NCI-H2171 (cell line): ENCODE measurements around the gene PITX2.
A peak's percentile ranks its signal among the peaks of the same experiment; 100 is the strongest.

Source experiments
- DNase-seq: peaks from one replicate; lab custom pipeline; 2025; lab: John Stamatoyannopoulos, UW

Gene PITX2

GRCh38 chr4:110636171-110636679 lies 13.3 kb upstream of the PITX2 start:
- DNase-seq, result no peak

DNA sequence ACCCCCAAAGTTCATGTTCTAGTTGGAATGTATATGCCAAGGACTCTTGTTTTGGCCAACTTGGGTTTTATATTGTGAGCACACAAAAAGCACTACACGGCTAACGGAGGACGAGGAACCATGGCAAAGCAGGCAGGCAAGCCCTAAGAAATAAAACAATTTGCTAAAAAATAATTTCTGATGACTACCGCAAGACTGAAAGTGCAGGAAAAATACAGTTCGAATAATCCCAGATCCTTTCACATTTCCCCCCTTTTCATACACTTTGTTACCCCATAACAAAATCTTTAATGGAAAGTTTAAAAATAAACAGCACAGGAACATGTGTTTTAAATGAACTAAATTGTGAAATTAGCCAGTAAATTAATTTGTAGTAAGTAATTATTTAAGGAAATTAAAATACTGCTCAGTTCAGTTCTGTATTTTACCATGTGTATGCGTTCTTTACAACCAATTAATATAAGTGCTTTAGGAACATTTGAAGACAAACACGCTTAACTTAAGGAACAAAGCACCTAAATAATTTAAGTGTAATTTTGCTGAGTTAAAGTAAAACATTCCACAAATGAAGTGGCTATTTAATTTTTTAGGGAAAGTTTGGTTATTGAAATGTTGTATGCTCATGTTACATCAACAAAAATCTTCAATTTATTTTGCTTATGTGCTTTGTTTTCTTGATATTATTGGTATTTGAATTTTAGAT lies 12.4 kb upstream of the PITX2 start:
- no peak for DNase-seq

DNA sequence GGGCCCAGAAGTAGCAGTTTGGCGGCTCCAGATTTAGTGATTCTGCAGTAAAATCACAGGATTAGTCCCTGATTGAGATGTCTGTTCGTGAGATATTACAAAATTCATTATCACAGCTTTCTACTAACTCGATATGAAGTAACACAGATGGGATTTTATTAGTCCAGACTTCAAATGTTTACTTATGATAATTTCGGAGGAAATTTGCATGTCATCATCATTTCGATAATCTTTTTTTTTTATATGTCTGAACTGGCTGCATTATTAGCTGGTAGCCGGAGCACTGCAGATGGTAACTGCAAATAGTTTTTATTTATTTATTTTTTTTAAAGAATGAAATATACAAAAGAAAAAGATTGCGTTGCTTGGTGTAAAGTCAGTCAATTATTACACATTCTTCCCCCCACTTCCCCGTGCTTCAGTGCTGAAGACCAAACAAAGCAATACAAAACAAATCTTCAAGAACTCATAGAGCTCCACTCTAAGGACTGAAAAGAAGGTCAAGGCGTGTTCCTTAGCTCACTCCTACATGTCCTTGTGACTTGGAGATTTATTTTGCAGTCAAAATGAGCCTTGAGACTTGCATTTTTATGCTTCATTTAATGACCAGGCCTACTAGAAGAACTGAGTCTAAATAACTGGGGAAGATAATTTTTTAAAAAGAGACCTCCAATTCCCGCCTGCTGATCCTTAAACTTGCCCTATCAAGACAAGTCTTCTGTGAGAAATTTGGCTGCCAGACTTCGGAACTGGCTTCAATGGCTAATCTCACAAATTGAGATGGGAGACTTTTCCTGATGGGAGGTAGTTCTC lies 11.7 kb upstream of the PITX2 start:
- no peak for DNase-seq

DNA sequence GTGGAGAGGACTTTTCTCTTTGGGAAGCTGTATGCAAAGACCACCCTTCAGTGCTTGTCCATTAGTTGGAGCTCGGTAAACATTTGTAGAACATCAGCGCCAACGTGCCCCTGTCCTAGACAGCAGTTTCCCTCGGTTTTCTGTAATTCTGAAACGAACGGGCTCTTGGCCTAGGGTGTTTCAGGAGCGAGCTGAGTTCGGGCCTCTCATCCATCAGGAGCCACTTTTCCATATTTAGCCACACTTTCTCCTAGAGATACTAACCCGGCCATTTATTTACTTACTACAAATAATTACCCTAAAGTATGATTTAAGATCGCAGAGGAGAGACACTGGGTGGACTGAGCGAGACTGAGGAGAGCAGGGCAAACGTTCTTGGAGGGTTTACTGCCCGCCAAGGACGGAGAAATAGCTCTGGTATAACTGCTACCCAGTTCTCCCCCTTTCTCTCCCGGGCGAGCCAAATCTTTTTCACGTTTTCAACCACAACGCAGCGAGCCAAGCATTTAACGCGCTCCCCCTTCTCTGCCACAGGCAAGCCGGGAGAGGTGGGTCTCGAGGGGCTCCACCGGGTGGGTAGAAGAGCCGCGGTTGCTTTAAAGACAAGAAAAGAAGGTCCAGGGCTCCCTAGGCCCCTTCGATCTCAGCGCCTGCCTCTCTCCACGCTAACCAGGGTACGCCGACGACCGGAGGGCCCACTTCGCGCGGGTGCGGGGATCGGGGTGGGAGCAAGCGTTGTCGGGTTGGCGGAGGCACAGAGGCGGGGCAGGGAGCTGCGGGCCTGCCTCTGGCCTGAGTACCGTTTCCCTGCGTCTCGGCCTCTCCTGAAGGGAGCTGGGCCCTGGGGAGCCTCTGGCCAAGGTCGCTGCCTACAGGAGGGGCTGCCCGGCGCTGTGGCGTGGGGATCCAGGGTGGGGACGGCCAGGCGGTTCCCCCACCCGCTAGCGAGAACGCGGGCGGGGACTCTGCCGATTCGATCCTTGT lies 10.8 kb upstream of the PITX2 start:
- no peak for DNase-seq

DNA sequence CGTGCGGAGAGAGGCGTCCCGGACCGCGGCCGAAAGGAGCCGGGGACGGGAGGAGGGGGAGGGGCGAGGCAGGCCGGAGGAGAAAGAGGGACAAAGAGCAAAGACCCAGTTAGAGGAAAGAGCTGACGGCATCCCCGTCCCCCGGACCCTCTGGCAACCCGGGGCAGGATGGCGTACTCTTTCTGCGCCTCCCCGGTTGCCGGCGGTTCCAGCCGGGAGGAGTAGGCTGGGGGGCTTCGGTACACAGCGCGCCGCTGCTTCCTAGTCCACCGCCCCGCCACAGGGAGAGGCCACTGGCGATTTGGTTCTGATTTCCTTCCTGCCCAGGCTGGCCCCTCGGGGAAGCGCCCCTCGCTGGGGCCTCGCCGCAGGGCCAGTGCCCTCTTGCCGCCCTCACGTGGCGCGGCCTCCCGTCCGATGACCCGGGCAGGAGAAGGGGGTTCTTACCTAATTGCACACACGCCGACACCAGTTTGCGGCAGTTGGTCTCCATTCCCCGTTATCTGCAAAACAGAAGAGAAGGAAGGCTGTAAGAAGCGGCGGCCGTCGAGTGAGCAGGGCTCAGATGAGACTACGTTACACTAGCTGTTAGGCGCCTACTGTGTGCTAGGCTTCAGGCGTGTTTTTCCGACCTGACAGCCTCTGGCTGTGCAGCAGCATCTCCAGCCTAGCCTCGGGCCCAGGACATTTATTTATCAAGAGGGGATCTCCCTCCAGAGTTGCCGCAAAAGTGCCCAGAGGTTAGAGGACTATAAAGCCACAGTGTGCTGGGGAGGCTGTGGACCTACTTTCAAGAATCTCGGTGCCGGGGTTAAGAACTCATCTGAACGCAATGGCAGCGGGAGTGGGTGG lies 9.9 kb upstream of the PITX2 start:
- DNase-seq, result no peak

GRCh38 chr4:110631584-110632505 lies 9.0 kb upstream of the PITX2 start:
- DNase-seq, result peak; percentile 5

GRCh38 chr4:110630688-110631402 lies 8.0 kb upstream of the PITX2 start:
- DNase-seq, result no peak

- DNase-seq, result no peak
Observed at GRCh38 chr4:110629780-110630687, 7.2 kb upstream of the PITX2 start.

- DNase-seq, result no peak
Observed at GRCh38 chr4:110629214-110629754, 6.4 kb upstream of the PITX2 start.

GRCh38 chr4:110628663-110629213 lies 5.9 kb upstream of the PITX2 start:
- DNase-seq, result no peak

GRCh38 chr4:110627977-110628662 lies 5.2 kb upstream of the PITX2 start:
- no peak for DNase-seq

DNA sequence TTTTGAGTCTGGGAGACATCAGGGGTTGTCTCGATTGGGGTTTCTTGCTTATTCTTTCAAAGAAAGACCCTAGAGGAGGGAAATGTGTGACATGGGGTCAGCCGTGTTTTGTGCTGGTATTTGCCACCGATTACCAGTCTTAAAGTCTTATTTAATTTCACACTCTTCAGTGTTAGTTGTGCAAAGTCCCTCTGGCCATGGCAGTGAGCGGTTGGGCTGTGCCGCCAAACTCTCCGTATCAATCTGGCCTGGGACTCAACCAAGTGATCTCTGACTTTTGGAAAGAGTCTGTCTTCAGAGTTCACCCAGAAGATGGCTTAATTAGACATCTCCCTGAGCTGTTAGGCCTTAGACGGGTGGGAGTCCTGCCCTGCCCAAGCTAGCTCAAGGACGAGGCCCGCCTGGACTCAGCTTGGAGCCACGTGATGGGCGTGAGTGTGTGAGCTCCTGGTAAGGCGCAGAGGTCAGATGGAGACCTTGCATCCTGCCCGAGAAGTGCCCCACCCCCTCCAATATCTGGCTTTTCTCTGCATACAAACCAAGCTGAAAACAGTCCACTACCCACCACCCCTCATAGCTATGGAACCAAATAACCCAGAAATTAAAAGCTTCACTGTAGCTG lies 3.8 kb upstream of the PITX2 start:
- DNase-seq, result no peak

DNA sequence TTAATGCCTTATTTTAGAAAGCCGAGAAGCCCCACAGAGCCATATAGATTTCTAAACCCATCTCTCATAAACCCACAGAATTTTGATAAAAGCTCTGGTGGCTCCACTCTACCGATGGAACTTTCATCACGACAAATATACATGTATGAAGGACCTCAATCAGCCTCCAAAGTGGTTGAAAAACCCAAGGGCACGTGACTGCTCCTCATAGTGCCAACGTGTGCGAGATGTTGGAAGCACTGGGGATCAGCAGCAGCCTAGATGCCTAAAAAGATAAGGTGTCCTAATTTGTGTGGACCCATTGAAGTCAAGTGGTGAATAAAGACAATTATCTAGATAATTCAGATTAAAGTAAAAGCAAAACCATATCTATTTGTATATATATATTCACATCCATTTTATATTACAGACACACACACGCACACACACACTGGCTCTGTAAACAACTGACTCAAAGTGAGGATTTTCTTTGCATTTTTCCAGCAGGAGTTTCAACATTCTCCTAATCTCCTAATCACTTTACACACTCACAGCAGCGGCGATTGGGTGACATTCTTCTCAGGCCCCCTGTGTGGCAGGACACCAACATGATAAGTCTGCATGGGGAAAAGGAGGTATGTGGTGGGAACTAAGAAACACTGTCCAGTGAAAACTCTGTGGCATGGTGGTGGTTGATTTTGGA lies 2.8 kb upstream of the PITX2 start:
- DNase-seq, result no peak

GRCh38 chr4:110624904-110625494 lies 2.1 kb upstream of the PITX2 start:
- DNase-seq, result no peak

DNA sequence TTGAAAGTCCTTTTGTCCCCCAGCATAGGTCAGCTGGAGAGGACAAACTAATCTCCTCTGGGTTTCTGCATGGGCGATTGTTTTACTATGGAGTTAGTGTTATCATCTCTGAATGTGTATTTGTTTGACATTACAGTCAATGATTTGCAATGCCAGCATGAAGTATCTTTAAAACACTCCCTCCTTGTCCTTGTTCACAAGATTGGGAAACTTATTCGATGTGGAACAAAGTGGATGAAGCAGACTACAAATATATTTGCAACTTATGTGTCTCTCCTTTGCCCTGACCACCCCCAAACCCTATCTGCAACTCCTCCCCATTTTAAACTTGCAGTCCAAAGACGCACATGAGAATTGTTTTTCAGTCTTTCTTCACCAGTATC lies 1.5 kb upstream of the PITX2 start:
- no peak for DNase-seq
